Left lobe of liver (tissue), 2 donors: ENCODE measurements around the gene ADAMTSL5. TPM values are rescaled to one million over a fixed set of nuclear protein-coding genes. Genes with fewer than 3 reads are reported as not detected.
"Not testable (repeated sequence)": the region's sequence is repeated elsewhere in the genome, so short reads cannot be mapped to it uniquely, and the experiment has no call there.

Source experiments
- ATAC-seq: fragments of 200-7000 bp; cut with Tn5 transposase; one replicate; pipeline ENCODE4 v1.9.1; 2020; ENCODE audit warnings: mild to moderate bottlenecking, moderate library complexity
- DNase-seq: peaks from one replicate; pipeline ENCODE4 v3.0.0-alpha.2; 2020; ENCODE audit warnings: low spot score
- total RNA-seq: library from RNA; stranded (reverse); gene quantifications from one replicate; pipeline ENCODE4 v1.2.1, GENCODE V29; 2021
- donor health status: DM: no; HTN: no; CAD: no; lungs with moderate emphysema.
- donor health status: DM: no; HTN: yes; CAD: no.

Gene ADAMTSL5
- total RNA-seq, 1 donor from 2014 or later: 1.6 TPM

DNA sequence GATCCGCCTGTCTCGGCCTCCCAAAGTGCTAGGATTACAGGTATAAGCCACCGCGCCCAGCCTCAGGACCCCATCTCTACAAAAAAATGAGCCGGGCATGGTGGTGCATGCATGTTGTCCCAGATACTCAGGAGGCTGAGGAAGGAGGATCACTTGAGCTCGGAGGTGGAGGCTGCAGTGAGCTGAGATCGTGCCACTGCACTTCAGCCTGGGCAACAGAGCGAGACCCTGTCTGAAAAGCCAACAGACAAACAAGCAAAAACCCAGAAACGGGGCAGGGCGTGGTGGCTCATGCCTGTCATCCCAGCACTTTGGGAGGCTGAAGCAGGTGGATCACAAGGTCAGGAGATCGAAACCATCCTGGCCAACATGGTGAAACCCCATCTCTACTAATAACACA is 18.0 kb upstream of the ADAMTSL5 start:
- not testable (repeated sequence) for ATAC-seq, DNase-seq

DNA sequence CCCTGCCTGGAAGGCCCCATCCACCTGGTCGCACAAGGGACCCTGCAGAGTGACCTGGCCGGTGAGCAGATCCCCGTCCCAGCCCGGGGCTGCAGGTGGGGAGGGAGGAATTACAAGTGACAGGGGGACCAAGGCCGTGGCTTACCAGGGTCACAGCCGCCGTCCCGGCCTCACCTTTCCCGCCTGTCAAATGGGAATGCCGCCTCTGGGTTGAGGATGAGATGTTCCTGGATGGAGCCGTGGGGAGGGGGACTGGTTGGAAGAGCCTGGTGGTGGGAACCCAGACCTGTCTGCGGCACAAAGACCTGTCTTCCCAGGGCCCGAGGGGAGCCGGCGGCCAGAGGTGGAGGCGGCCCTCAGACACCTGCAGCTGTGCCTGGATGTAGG is 16.6 kb upstream of the ADAMTSL5 start:
- ATAC-seq (no peak), DNase-seq (no peak)

DNA sequence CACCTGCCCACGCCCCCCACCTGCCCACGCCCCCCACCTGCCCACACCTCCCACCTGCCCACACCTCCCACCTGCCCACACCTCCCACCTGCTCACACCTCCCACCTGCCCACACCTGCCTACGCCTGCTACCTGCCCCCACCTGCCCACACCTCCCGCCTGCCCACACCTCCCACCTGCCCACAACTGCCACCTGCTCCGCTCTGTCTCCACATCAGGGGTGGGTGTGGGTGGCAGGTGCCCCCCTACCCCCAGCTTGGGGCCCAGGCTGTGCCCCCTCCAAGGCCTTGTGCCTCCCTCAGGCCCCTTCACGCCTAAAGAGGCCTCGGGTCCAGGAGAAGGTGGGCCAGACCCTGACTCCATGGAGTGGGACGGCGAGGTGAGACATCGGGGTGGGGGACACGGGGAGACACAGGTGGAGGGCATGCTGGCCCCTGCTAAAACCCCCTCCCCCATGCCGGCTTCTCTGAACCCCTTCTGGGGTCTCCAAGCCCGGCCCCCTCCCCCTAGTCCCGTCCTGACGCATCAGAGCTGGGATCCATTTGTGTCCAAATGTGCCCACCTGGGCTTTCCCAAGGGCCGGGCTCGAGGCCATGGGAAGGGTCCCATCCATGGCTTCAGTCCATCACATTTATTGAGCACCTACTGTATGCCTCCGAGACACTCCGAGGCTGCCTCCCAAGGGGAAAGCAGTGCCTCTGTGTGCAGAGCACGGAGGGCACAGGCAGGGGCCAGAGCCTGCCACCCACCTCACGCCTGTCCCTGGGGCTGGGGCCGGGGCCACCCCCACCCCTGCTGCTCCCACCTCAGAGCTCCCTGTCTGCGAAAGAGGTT is 16.0 kb upstream of the ADAMTSL5 start:
- ATAC-seq: no peak
- DNase-seq: no peak

DNA sequence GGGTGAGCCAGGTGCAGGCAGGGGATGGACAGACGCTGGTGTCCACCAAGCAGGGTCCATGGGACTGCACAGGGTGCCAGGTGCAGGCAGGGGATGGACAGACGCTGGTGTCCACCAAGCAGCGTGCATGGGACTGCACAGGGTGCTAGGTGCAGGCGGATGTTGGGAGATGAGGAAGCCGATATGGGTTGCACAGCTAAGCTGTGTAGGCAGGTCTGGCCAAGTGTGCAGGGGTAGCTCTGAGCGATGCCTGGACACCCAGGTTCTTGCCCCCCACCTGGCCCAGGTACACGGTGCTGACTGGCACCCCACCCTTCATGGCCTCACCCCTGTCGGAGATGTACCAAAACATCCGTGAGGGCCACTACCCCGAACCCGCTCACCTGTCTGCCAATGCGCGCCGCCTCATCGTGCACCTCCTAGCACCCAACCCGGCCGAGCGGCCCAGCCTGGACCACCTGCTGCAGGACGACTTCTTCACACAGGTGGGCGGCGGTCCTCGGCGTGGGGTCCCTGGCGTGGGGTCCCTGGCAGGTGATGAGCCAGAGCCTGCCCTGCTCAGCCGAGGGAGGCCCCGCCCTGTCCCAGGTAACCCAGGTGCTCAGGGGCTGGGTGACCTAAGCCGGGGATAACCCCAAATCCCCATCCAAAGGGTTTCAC is 15.0 kb upstream of the ADAMTSL5 start:
- no peak for ATAC-seq
- no peak for DNase-seq

DNA sequence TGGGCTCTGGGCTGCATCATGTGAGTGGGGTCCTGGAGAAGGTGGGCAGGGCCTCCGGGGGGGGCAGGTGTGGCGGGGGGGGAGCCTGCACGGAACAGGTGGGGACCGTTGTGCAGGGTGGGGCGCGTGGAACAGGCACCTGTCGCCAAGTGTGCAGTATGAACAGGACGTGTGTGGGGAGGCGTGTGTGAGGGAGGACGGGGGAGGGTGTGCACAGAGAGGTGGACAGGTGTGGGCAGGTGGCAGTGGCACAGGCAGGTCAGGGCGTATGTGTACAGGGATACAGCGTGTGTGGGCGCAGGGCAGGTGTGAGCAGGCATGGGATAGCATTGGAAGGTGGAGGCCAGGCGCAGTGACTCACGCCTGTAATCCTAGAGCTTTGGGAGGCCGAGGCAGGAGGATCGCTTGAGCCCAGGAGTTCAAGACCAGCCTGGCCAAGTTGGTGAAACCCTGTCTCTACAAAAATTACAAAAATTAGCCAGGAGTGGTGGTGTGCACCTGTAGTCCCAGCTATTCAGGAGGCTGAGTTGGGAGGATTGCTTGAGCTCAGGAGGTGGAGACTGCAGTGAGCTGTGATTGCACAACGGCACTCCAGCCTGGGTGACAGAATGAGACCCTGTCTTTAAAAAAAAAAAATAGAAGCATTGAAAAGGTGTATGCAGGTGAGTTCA is 14.3 kb upstream of the ADAMTSL5 start:
- no peak for ATAC-seq
- DNase-seq: no peak

DNA sequence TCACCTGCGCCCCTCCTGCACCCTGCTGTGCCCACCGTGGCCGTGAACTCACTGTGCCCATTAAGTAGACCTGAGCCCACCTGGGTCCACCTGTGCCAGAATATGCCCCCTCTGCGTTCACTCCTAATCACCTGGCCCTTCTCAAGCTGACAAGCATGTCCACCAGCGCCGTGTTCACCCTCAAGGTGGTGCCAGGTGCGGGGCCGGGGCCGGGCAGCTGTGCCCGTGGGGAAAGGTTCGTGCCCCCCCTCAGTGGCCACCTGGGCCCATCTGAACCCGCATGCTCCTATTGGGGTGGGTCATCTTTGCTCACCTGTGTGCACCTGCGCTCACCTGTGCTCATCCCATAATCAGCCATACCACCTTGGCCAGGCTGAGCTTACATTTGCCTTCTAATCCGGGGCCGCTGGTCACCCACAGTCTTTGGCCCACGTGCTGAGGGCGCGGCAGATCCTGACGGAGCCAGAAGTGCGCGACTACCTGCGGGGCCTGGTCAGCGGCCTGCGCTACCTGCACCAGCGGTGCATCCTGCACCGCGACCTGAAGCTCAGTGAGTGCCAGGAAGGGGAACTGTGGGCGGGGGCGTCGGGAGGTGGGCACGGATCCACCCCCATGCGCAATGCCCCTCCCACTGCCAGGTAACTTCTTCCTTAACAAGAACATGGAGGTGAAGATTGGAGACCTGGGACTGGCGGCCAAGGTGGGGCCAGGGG is 13.4 kb upstream of the ADAMTSL5 start:
- ATAC-seq: no peak
- DNase-seq: no peak

DNA sequence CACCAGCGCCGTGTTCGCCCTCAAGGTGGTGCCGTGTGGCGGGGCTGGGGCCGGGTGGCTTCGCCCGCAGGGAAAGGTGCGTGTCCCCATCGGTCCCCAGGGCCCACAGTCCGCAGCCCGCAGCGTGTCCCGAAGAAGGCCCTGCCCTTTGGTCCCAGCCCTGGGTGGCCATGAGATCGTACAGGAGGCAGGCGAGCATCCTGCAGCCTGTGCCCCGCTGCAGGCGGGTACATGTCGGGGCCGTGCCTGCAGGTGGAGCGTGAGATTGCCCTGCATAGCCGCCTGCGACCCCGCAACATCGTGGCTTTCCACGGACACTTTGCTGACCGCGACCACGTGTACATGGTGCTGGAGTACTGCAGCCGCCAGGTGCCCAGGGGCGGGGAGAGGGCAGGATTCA is 12.5 kb upstream of the ADAMTSL5 start:
- DNase-seq (no peak), ATAC-seq (no peak)

DNA sequence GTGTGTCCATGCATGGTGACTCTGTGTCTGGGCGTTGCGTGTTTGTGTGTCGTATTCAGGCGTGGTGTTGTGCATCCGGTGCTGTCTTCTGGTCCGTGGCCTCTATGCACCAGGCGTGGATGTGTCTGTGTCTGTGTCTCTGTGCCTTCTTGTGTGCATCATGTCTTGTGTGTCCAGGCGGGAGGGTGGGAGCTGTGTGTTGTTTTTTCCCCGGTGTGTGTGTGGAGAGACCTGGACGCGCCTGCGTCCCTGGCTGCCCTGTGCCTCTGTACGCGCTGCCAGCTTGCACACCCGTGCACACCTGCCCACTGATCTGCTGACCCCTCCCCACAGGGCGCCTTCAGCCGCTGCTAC is 12.1 kb upstream of the ADAMTSL5 start:
- no peak for ATAC-seq

DNA sequence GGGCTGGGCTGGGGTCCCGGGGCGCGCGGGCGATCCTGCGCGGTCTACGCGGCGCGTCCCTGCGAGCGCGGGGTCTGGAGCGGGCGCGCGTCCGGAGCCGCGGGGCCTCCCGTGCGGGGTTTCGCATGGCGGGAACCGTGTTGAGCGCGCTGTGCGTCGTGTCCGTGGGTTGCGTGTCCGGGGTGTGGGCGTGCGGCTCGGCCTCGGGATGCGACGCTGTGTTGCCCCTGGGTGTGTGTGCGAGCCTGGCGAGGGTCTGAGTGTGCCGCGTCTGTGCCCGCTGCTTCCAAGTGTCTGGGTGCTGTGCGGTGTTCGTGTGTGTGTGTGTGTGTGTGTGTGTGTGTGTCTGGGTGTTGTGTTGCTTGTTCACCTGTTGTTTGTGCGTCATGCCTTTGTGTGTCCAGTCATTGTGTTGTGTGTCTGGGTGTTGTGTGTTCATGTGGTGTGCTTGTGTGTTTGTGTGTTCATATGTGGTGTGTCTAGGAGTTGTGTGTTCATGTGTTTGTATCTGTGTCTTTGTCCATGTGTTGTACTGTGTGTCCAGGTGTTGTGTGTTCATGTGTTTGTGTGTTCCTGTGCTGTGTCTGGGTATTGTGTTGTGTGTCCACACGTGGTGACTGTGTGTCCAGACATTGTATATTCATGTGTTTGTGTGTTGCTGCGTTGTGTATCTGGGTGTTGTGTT is 11.6 kb upstream of the ADAMTSL5 start:
- no peak for DNase-seq
- ATAC-seq: no peak

More for the DNA sequence above, 12.1 kb upstream of the ADAMTSL5 start:
- no peak for DNase-seq

DNA sequence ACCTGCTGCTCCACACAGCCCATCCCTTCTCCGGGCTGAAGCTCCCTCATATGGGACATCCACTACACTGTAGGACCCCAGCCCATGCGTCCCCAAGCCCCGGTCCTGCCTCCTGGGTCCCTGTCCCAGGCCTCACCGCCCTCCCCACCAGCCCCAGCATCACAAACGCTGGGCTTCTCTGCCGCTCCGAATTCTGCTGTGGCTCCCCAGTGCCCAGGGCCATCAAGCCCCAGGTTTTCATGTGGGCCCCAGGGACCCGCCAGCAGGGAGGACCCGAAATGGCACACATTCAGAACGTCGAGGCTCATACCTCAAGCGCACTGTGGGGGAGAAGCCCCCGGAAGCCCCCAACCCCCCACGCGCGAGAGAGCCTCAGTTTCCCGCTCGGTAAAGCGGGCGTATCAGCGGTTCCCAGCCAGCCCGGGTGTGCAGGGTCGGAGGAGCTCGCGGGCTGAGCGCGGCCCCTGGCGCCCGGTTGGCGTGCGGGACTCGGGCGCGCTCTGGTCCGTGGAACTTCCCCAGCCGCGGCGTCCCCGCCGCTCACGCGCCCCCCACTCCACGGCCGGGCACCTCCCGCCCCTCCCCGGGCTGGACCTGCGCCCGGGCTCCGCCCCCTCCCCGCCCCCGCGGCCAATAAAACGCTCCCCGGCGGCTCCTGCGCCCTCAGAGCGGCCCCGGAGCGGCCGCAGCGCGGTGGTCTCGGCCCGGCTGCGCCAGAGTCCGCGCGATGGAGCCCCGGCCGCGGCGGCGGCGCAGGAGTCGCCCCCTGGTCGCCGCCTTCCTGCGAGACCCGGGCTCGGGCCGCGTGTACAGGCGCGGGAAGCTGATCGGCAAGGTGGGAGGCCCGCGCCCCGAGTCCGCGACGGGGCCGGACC is 10.8 kb upstream of the ADAMTSL5 start, which contains the start of gene PLK5:
Gene PLK5 (plus strand): TSS at position 666 of the 875 bp plus-strand sequence. CDS start 2,920 bp downstream, outside the sequence.
- ATAC-seq: peak; percentile 25
- no peak for DNase-seq

DNA sequence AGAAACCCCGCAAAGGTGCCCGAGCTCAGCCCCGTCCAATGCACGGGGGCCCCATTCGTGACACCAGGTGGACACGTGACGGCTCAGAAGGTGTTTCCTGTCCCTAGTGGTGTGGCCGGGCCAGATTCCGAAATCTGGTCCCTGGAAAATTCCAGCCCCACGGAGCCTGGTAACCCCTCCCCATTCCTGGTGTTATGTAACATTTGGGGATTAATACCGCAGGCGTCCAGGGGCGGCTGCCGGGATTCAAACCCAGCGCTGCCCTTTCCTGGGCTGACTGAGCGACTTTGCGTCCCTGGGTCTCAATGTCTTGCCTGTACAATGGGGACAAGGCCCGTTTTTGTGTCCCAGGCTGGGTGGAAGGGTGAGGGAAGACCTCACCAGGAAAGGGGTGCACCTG is 10.0 kb upstream of the ADAMTSL5 start:
- DNase-seq (no peak), ATAC-seq (no peak)

DNA sequence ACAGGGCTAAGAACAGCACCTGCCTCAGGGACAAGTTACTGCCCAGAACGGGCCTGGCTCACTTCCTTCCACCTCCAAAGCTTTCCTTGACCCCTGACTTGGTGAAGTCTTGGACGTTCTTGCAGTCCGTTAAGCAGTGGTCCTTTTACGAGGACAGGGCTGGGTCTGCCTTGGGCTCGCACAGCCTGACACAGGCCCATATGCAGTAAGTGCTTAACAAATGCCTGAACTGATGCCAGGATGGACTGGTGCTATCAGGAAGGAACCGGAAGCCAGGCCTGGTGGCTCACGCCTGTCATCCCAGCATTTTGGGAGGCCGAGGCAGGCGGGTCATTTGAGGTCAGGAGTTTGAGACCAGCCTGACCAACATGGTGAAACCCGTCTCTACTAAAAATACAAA is 9.2 kb upstream of the ADAMTSL5 start:
- no peak for DNase-seq

DNA sequence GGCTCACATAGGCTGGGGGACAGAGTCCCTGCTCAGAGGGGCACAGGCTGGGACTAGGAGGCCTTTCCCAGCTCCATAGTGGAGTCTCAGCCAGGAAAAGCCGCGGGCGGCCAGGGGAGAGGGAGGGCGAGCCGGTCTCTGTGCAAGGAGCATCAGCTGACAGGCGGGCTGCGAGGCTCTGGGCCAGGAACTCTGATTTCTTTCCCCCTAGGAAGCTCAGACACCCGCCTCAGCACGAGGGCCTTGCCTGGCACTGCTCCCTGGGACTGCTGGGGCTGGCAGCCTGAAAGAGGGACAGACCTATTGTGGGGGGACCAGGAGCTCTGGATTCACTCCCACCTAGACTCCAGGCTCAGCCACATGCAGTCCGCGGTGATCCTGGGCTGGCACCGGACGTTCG is 8.8 kb upstream of the ADAMTSL5 start:
- ATAC-seq: no peak
- no peak for DNase-seq

More for the DNA sequence above, 9.2 kb upstream of the ADAMTSL5 start:
- ATAC-seq: no peak

DNA sequence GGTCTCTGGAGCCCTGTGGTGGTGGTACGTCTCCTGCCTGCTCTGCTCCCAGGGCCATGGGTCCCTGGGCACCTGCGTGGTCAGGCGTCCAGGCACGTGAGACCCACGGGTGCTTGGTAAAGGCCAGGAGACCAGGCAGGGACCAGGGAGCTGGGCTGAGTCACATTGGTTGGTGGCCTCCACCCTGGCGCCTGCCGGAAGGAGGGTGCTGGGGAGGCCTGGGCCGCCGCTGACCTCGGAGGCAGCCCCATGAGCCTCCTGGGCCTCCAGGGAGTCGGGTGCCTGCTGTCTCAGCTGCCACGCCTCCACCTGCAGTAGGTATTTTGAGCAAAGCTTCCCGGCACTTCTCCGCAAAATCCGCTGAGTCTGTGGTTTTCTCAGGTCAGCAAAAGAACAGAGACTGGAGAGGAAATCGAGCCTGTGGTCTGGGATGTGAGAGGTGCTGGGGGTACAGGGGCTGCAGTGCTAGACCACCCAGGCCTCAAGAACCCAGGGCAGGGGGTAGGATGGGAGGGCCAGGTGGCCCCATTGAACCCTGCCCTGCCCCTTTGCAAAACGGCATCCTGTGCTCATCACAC is 7.5 kb upstream of the ADAMTSL5 start:
- ATAC-seq (no peak), DNase-seq (no peak)

DNA sequence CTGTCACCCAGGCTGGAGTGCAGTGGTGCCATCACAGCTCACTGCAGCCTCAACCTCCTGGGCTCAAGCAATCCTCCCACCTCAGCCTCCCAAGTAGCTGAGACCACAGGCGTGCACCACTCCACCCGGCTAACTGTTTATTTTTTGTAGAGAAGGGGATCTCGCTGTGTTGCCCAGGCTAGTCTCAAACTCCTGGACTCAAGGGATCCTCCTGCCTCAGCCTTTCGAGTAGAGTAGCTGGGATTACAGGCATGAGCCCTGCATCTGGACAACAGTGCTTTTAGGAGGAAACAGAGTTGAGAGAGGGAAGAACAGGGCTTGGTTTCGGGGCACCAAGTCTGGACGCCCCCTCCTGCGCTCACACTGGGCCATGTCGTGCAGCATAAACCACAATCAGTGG is 7.0 kb upstream of the ADAMTSL5 start:
- ATAC-seq, DNase-seq: not testable (repeated sequence)

DNA sequence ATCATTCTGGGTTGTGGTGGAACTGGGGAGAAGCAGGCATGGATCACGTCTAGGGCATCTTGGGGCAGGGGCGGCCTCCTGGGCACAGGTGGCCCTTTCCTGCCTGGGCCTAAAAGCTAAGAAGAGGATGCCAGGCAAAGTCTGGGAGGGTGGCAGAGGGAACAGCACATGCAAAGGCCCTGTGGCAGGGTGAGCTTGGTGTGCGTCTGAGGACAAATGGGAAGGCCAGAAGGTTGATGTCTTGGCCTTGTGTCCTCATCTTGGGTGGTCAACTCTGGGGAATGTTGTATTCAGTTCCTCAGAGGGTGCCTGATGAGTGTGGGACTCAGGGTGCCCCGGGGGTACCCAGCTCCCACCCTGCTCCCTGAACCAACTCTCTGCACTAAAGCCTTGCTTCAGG is 5.7 kb upstream of the ADAMTSL5 start:
- ATAC-seq: no peak
- DNase-seq: no peak

DNA sequence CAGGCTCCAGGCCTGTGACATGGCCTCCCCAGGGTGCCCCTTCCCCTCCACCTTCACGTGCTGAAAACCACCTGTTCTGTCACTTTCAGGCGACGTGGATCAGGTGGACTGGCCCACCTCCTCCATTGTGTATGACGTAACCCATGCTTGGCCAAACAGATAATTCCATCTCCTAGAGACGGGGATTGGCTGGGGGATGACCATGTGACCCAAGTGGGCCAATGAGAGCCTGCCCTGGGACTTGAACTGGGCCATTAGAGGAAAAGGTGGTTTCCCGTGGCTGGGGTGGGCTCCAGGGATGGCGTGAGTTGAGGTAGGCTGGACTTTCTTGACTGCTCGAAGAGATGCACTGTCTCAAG is 3.6 kb upstream of the ADAMTSL5 start:
- ATAC-seq: no peak

DNA sequence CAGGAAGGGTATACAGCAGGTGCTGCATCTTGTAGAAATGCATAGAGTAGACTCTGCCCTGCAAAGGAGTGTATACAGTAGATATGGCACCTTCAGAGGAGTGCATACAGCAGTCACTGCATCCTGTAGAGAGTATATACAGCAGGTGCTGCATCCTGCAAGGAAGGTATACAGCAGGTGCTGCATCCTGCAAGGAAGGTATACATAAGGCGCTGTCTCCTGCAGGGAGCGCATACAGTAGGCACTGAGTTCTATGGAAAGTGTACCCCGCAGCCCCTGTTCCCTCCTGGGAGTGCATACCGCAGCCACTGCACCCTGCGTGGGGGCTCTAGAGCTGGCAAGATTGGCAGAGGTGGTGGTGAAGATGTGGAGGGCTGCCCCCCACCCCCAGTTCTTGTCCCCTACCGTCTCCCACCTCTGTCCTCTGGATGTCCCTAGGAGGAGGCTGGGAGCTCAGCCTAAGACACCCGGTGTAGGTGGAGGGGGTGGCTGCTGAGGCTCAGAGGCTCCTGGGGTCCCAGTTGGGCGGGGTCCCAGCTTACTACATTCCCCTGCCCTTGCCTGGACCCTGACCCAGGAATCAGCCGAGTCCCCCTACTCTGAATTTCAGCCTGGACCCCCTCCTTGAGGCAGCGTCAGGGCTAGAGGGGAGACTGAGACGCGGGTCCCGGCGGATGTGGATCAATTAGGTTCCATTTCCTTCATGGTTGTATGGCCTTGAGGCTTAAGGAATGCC is 2.3 kb upstream of the ADAMTSL5 start:
- no peak for DNase-seq
- ATAC-seq: no peak

More for the DNA sequence above, 3.6 kb upstream of the ADAMTSL5 start:
- DNase-seq: no peak

DNA sequence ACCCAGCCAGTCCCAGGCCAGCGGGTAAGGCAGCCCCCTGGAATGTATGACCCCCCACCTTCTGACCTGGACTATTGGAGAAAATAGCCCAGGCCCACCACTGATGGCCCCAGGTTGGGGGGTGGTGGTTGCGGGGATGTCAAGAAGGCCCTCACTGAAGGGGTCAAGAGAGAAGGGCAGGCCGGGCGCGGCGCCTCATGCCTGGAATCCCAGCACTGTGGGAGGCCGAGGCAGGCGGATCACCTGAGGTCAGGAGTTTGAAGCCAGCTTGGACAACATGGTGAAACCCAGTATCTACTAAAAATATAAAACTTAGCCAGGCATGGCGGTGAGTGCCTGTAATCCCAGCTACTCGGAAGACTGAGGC is 1.5 kb upstream of the ADAMTSL5 start:
- ATAC-seq (no peak), DNase-seq (no peak)
